Endothelial cell of umbilical vein (primary cell): ENCODE measurements around the gene VCL. TPM values are rescaled to one million over a fixed set of nuclear protein-coding genes. Genes with fewer than 3 reads are reported as not detected.

Experiments used
- BruUV-seq: library from RNA; stranded (reverse); fragments of 400-500 nt; replicated peaks from 2 replicates; lab custom pipeline; 2021; lab: Mats Ljungman, UMichigan
- CTCF ChIA-PET: fragments of 300-600, 350-600 bp; sonication (Branson Sonifier 250); formaldehyde crosslinking; loops from one replicate; lab custom pipeline; 2021; ENCODE audit warnings: antibody characterized with exemption, inconsistent platforms; lab: Charles Lee
- POLR2A ChIA-PET: fragments of 300-600, 350-600 bp; sonication (Branson Sonifier 250); formaldehyde crosslinking; loops from one replicate; lab custom pipeline; 2021; ENCODE audit warnings: antibody characterized with exemption, inconsistent platforms; lab: Charles Lee
- DNase-seq: peaks from one replicate; pipeline ENCODE4 v3.0.0-alpha.2; 2011; ENCODE audit warnings: low read depth, low spot score
- FAIRE-seq: peaks from 2 replicates; lab custom pipeline; 2011; peaks lifted over from hg19 to GRCh38; lab: Jason Lieb, UNC
- H2AFZ ChIP-seq: 2 replicates; pipeline ENCODE4 v1.6.0; 2012; ENCODE audit warnings: low read depth, low read length, control low read depth, inconsistent platforms
- H3K27ac ChIP-seq: 2 replicates; pipeline ENCODE4 v1.5.1; 2011; ENCODE audit warnings: low read depth, mild to moderate bottlenecking, control low read depth, low read length, moderate library complexity; ENCODE audit not compliant: insufficient read depth
- H3K27me3 ChIP-seq, 2 experiments: 2 replicates each; pipeline versions ENCODE4 v1.6.0 to v1.6.1; 2011; ENCODE audit warnings: low read length in 2 of 2, mixed read lengths in 1 of 2; ENCODE audit not compliant: control insufficient read depth in 2 of 2, insufficient read depth in 2 of 2
- H3K36me3 ChIP-seq, 2 experiments: 2 replicates in 1 of 2; 3 replicates in 1 of 2; pipeline ENCODE4 v1.5.1; 2011; ENCODE audit warnings: low read length in 2 of 2, mild to moderate bottlenecking in 1 of 2, moderate library complexity in 1 of 2; ENCODE audit not compliant: control insufficient read depth in 2 of 2, insufficient read depth in 2 of 2; ENCODE audit errors: extremely low read depth in 1 of 2
- H3K4me1 ChIP-seq: 3 replicates; pipeline ENCODE4 v1.5.1; 2011; ENCODE audit warnings: mild to moderate bottlenecking, low read length; ENCODE audit not compliant: control insufficient read depth, insufficient read depth; ENCODE audit errors: extremely low read depth
- H3K4me2 ChIP-seq: 2 replicates; pipeline ENCODE4 v1.6.1; 2011; ENCODE audit warnings: low read length, control low read depth, mixed read lengths; ENCODE audit not compliant: insufficient read depth
- H3K4me3 ChIP-seq, 3 experiments: fragments of 200-600 bp in 1 of 3; sonication (generic), shearing (Covaris generic) in 1 of 3; replicated peaks in 1 of 3; 2 replicates each; pipeline ENCODE4 v1.5.1; 2011 to 2016; ENCODE audit warnings: control low read depth in 3 of 3, low read length in 3 of 3, mild to moderate bottlenecking in 2 of 3, inconsistent platforms in 1 of 3, low read depth in 1 of 3, moderate library complexity in 1 of 3; ENCODE audit not compliant: insufficient read depth in 1 of 3
- H3K79me2 ChIP-seq: 2 replicates; pipeline ENCODE4 v1.6.0; 2012; ENCODE audit warnings: low read length, inconsistent platforms; ENCODE audit not compliant: control insufficient read depth, insufficient read depth
- H3K9ac ChIP-seq: replicated peaks from 2 replicates; pipeline ENCODE3; 2011; ENCODE audit warnings: low read length, control low read depth; ENCODE audit not compliant: insufficient read depth; ENCODE audit errors: extremely low read depth
- H3K9me1 ChIP-seq: replicated peaks from 3 replicates; pipeline ENCODE4 v1.6.0; 2011; ENCODE audit warnings: mild to moderate bottlenecking, low read length; ENCODE audit not compliant: control insufficient read depth, insufficient read depth; ENCODE audit errors: extremely low read depth
- H3K9me3 ChIP-seq: replicated peaks from 2 replicates; pipeline ENCODE4 v1.5.1; 2012; ENCODE audit warnings: low read length, inconsistent platforms; ENCODE audit not compliant: control insufficient read depth, insufficient read depth
- H4K20me1 ChIP-seq: replicated peaks from 2 replicates; pipeline ENCODE3; 2011; ENCODE audit warnings: mild to moderate bottlenecking, low read length; ENCODE audit not compliant: control insufficient read depth, insufficient read depth; ENCODE audit errors: extremely low read depth
- EZH2 ChIP-seq: IDR thresholded peaks from 2 replicates; pipeline ENCODE4 v1.6.1; 2012; ENCODE audit warnings: borderline replicate concordance, low read depth, mild to moderate bottlenecking, moderate library complexity, low read length, inconsistent platforms; ENCODE audit not compliant: severe bottlenecking
- FOS ChIP-seq: IDR thresholded peaks from 2 replicates; pipeline ENCODE4 v1.6.1; 2011; ENCODE audit warnings: mild to moderate bottlenecking, low read length, moderate library complexity, borderline replicate concordance; ENCODE audit not compliant: insufficient read depth
- GATA2 ChIP-seq: IDR thresholded peaks from 2 replicates; pipeline ENCODE4 v1.7.0; 2011; ENCODE audit warnings: low read depth, mild to moderate bottlenecking, moderate library complexity, mixed read lengths, low read length; ENCODE audit not compliant: insufficient read length, insufficient read depth
- JUN ChIP-seq: IDR thresholded peaks from 2 replicates; pipeline ENCODE4 v1.6.1; 2011; ENCODE audit warnings: borderline replicate concordance, low read depth; ENCODE audit not compliant: insufficient read length, insufficient read depth
- MYC ChIP-seq: IDR thresholded peaks from one replicate; pipeline ENCODE4 v1.6.1; 2011; ENCODE audit warnings: mild to moderate bottlenecking, low read depth, low read length
- POLR2A ChIP-seq: IDR thresholded peaks from 2 replicates; pipeline ENCODE4 v1.6.1; 2012; ENCODE audit warnings: low read depth, mild to moderate bottlenecking, control low read depth, low read length
- POLR2AphosphoS5 ChIP-seq: IDR thresholded peaks from 2 replicates; pipeline ENCODE4 v1.6.1; 2012; ENCODE audit warnings: low read depth, mild to moderate bottlenecking, control low read depth, low read length, moderate library complexity; ENCODE audit not compliant: insufficient read depth
- dilution Hi-C: fragments of 300-500 bp; cut with MboI; formaldehyde crosslinking; loops from one replicate; pipeline ENCODE4 v1.15.0; 2019; ENCODE audit warnings: low sequenced_read_pairs; ENCODE audit not compliant: extremely low pct_ligation_motif_present
- intact Hi-C: fragments of 100-400 bp; cut with micrococcal nuclease; formaldehyde crosslinking; loops from one replicate; pipeline ENCODE4 v1.10.0; 2022
- polyA plus RNA-seq, 4 experiments: library from polyadenylated mRNA; depleted of rRNA in 3 of 4; stranded (reverse) in 3 of 4; unstranded in 1 of 4; fragments of >200 nt; gene quantifications; 2 replicates each; pipeline versions ENCODE4 v1.2.1 to v1.2.3, GENCODE V29; 2011 to 2012; ENCODE audit warnings: missing spikeins in 1 of 4
- total RNA-seq: library from RNA; stranded (reverse); gene quantifications from 2 replicates; pipeline ENCODE4 v1.2.3, GENCODE V29; 2021
- TF ChIP-seq, protein P1 (sequence below), 2 donors: IDR thresholded peaks; 1 replicate in 1 of 2; 2 replicates in 1 of 2; pipeline ENCODE4 v1.5.1; 2011; ENCODE audit warnings: low read length in 2 of 2, mild to moderate bottlenecking in 2 of 2, moderate library complexity in 2 of 2, control low read depth in 1 of 2, inconsistent platforms in 1 of 2, low read depth in 1 of 2; ENCODE audit not compliant: insufficient read depth in 1 of 2; ENCODE audit errors: extremely low read depth in 1 of 2
- TF ChIP-seq, protein P2 (sequence below): IDR thresholded peaks from 2 replicates; pipeline ENCODE4 v1.6.1; 2011; ENCODE audit not compliant: insufficient read depth, insufficient read length

VCL gene
- total and polyA plus RNA-seq, 2 donors (not counting 3 experiments of a cell fraction or from before 2014, with no cell fraction given) = 95.4 to 231 TPM

GRCh38 chr10:74067373-74068352, 69.7 kb downstream of the VCL start:
- Histone ChIP-seq H3K4me1 (peaks cover 45% of the 10 kb centered on the region), H3K4me2 (no peak overlapping the region), H4K20me1 (no peaks in the 10 kb centered on the region), H3K79me2 (peaks cover 62% of the 10 kb centered on the region), H3K4me3 (no peak overlapping the region), H2AFZ (no peak overlapping the region), H3K36me3 (peaks cover 2 to 7% of the 10 kb centered on the region in 2 experiments), H3K9me1 (no peaks in the 10 kb centered on the region), H3K27me3 (no peaks in the 10 kb centered on the region), H3K9me3 (no peaks in the 10 kb centered on the region), H3K27ac (no peak overlapping the region), H3K9ac (no peak overlapping the region)
- intact Hi-C loops (no loop called here), dilution Hi-C loops (no loop called here)
- no peak for FAIRE-seq
- TF ChIP-seq GATA2 = no peak
- TF ChIP-seq POLR2A = no peak
- TF ChIP-seq, protein P1, sequence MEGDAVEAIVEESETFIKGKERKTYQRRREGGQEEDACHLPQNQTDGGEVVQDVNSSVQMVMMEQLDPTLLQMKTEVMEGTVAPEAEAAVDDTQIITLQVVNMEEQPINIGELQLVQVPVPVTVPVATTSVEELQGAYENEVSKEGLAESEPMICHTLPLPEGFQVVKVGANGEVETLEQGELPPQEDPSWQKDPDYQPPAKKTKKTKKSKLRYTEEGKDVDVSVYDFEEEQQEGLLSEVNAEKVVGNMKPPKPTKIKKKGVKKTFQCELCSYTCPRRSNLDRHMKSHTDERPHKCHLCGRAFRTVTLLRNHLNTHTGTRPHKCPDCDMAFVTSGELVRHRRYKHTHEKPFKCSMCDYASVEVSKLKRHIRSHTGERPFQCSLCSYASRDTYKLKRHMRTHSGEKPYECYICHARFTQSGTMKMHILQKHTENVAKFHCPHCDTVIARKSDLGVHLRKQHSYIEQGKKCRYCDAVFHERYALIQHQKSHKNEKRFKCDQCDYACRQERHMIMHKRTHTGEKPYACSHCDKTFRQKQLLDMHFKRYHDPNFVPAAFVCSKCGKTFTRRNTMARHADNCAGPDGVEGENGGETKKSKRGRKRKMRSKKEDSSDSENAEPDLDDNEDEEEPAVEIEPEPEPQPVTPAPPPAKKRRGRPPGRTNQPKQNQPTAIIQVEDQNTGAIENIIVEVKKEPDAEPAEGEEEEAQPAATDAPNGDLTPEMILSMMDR (IDR thresholded peaks at IDR 0.05; ENCODE audit: extremely low read depth in 1 of 2, insufficient read depth in 1 of 2, low read depth in 1 of 2, low read length in 2 of 2) = no peak
- no peak for TF ChIP-seq POLR2AphosphoS5
- TF ChIP-seq FOS = no peak
- TF ChIP-seq, protein P2, sequence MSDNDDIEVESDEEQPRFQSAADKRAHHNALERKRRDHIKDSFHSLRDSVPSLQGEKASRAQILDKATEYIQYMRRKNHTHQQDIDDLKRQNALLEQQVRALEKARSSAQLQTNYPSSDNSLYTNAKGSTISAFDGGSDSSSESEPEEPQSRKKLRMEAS = no peak
- no peak for TF ChIP-seq JUN
- TF ChIP-seq EZH2 = no peak
- TF ChIP-seq MYC = no peak
- ChIA-PET CTCF (interaction anchor here (0.6 to 1.5 kb wide), 3 partner anchors 14 to 16 kb away, joined by 3 to 6 read pairs (median 4); no protein-coding TSS in a partner anchor), POLR2A (no interaction called here)
- no TSS peak for BruUV-seq
- DNase-seq = peak; percentile 23
